Natural killer cell treated with Interleukin-12 subunit alpha and Interleukin-12 subunit beta and Interleukin-15 and Interleukin-18, amount 100 ng/mL, for 72 hours (primary cell): ENCODE measurements around the gene GMEB2. TPM values are rescaled to one million over a fixed set of nuclear protein-coding genes. Genes with fewer than 3 reads are reported as not detected.
"Not testable (repeated sequence)": the region's sequence is repeated elsewhere in the genome, so short reads cannot be mapped to it uniquely, and the experiment has no call there.

Experiments used
- ATAC-seq, 2 donors: fragments of 150-1000 bp; cut with Tn5 transposase in 1 of 2; sonication (Bioruptor Pico), chemical (Tn5 transposase) in 1 of 2; 2 replicates each; pipeline ENCODE4 v1.10.0; 2021
- DNase-seq: peaks from one replicate; pipeline ENCODE4 v3.0.0; 2022; ENCODE audit warnings: low spot score
- H3K27ac Mint-ChIP-seq, 2 donors: 1 replicate in 1 of 2; 2 replicates in 1 of 2; pipeline ENCODE4 v1.8.0; 2022; ENCODE audit warnings: mixed read lengths in 2 of 2, mild to moderate bottlenecking in 1 of 2, moderate library complexity in 1 of 2
- H3K27me3 Mint-ChIP-seq, 2 donors: 1 replicate in 1 of 2; 2 replicates in 1 of 2; pipeline ENCODE4 v1.8.0; 2022; ENCODE audit warnings: mixed read lengths in 2 of 2
- H3K36me3 Mint-ChIP-seq: one replicate; pipeline ENCODE4 v1.8.0; 2022; ENCODE audit warnings: mixed read lengths
- H3K4me1 Mint-ChIP-seq, 2 donors: 1 replicate in 1 of 2; 2 replicates in 1 of 2; pipeline ENCODE4 v1.8.0; 2022; ENCODE audit warnings: low read depth in 2 of 2, mixed read lengths in 2 of 2, mild to moderate bottlenecking in 1 of 2
- H3K4me3 Mint-ChIP-seq: one replicate; pipeline ENCODE4 v1.8.0; 2022; ENCODE audit warnings: mixed read lengths
- H3K9me3 Mint-ChIP-seq: 2 replicates; pipeline ENCODE4 v1.8.0; 2022; ENCODE audit warnings: mixed read lengths
- total RNA-seq, 2 donors: library from RNA; stranded (reverse); gene quantifications; one replicate each; pipeline ENCODE4 v1.2.3, GENCODE V29; 2022

The GMEB2 gene
- 10 to 100 TPM; 14.7 to 15.5 TPM for total RNA-seq

- DNase-seq (peak; percentile 74), ATAC-seq (peak; percentile 79 to 81)
- H3K9me3 Mint-ChIP-seq: no peaks in the 10 kb centered on the region
- peaks cover 14 to 23% of the 10 kb centered on the region in 2 donors for H3K4me1 Mint-ChIP-seq
- H3K36me3 Mint-ChIP-seq: peaks cover 6% of the 10 kb centered on the region
- no peaks in the 10 kb centered on the region for H3K27me3 Mint-ChIP-seq
- H3K27ac Mint-ChIP-seq: peak within 1 kb of the TSS; percentile 79 to 85
- peak within 1 kb of the TSS; percentile 91 for H3K4me3 Mint-ChIP-seq
Measured at GRCh38 chr20:63626424-63627128, at the start of gene GMEB2. Gene GMEB2 (minus strand): TSS chr20:63627101. CDS start chr20:63619397, 7,704 bp downstream.

- H3K4me1 Mint-ChIP-seq: no peaks in the 10 kb centered on the region
- no peaks in the 10 kb centered on the region for H3K27me3 Mint-ChIP-seq
- H3K4me3 Mint-ChIP-seq: no peak overlapping the region
- no peaks in the 10 kb centered on the region for H3K36me3 Mint-ChIP-seq
- H3K9me3 Mint-ChIP-seq: no peaks in the 10 kb centered on the region
- no peak for ATAC-seq
- DNase-seq: no peak
- no peak overlapping the region for H3K27ac Mint-ChIP-seq
Measured at GRCh38 chr20:63675681-63676368, 48.9 kb upstream of the GMEB2 start.

- Mint-ChIP-seq H3K27me3 (no peaks in the 10 kb centered on the region), H3K4me1 (no peaks in the 10 kb centered on the region), H3K4me3 (no peak overlapping the region), H3K9me3 (no peaks in the 10 kb centered on the region), H3K27ac (no peak overlapping the region), H3K36me3 (no peaks in the 10 kb centered on the region)
- ATAC-seq (peak in 1 of 2 donors; percentile 46), DNase-seq (no peak)
Measured at GRCh38 chr20:63673951-63674350, 47.0 kb upstream of the GMEB2 start.

- H3K4me3 Mint-ChIP-seq: no peak overlapping the region
- H3K27me3 Mint-ChIP-seq: no peaks in the 10 kb centered on the region
- no peak overlapping the region for H3K27ac Mint-ChIP-seq
- H3K4me1 Mint-ChIP-seq: no peaks in the 10 kb centered on the region
- H3K9me3 Mint-ChIP-seq: no peaks in the 10 kb centered on the region
- ATAC-seq (no peak), DNase-seq (no peak)
- H3K36me3 Mint-ChIP-seq: peaks cover 7% of the 10 kb centered on the region
Measured at GRCh38 chr20:63672666-63673065, 45.8 kb upstream of the GMEB2 start.

- H3K27me3 Mint-ChIP-seq, H3K27ac Mint-ChIP-seq, ATAC-seq, H3K4me1 Mint-ChIP-seq, DNase-seq, H3K4me3 Mint-ChIP-seq, H3K9me3 Mint-ChIP-seq, H3K36me3 Mint-ChIP-seq: not testable (repeated sequence)
Measured at GRCh38 chr20:63671695-63672094, 44.8 kb upstream of the GMEB2 start.

GRCh38 chr20:63668351-63668750 lies 41.5 kb upstream of the GMEB2 start:
- Mint-ChIP-seq H3K4me3 (no peak overlapping the region), H3K27ac (no peak overlapping the region), H3K9me3 (no peaks in the 10 kb centered on the region), H3K36me3 (peaks cover 7% of the 10 kb centered on the region), H3K4me1 (peaks cover 0 to 3% of the 10 kb centered on the region in 2 donors), H3K27me3 (no peaks in the 10 kb centered on the region)
- ATAC-seq (no peak), DNase-seq (no peak)

- Mint-ChIP-seq H3K27ac (no peak overlapping the region), H3K4me3 (no peak overlapping the region), H3K9me3 (no peaks in the 10 kb centered on the region), H3K27me3 (no peaks in the 10 kb centered on the region), H3K4me1 (peaks cover 0 to 3% of the 10 kb centered on the region in 2 donors), H3K36me3 (peaks cover 7% of the 10 kb centered on the region)
- ATAC-seq (peak; percentile 2 to 26), DNase-seq (no peak)
Measured at GRCh38 chr20:63667858-63668257, 41.0 kb upstream of the GMEB2 start.

GRCh38 chr20:63665708-63666107 lies 38.8 kb upstream of the GMEB2 start:
- H3K4me1 Mint-ChIP-seq: peaks cover 0 to 3% of the 10 kb centered on the region in 2 donors
- ATAC-seq: no peak
- no peak overlapping the region for H3K27ac Mint-ChIP-seq

GRCh38 chr20:63664861-63665594 lies 38.1 kb upstream of the GMEB2 start:
- DNase-seq: no peak
- Mint-ChIP-seq H3K9me3 (no peaks in the 10 kb centered on the region), H3K27ac (no peak overlapping the region), H3K4me1 (peaks cover 0 to 3% of the 10 kb centered on the region in 2 donors), H3K4me3 (no peak overlapping the region), H3K36me3 (peaks cover 7% of the 10 kb centered on the region), H3K27me3 (no peaks in the 10 kb centered on the region)
- peak; percentile 8 to 13 for ATAC-seq

More at GRCh38 chr20:63665708-63666107, 38.8 kb upstream of the GMEB2 start:
- Mint-ChIP-seq H3K4me3 (no peak overlapping the region), H3K36me3 (peaks cover 7% of the 10 kb centered on the region), H3K27me3 (no peaks in the 10 kb centered on the region), H3K9me3 (no peaks in the 10 kb centered on the region)
- DNase-seq: no peak

- peak in 1 of 2 donors; percentile 17 for ATAC-seq
Measured at GRCh38 chr20:63664143-63664851, 37.4 kb upstream of the GMEB2 start.

GRCh38 chr20:63663332-63664066 lies 36.6 kb upstream of the GMEB2 start:
- Mint-ChIP-seq H3K27ac (no peak overlapping the region), H3K9me3 (no peaks in the 10 kb centered on the region), H3K4me1 (peaks cover 12 to 14% of the 10 kb centered on the region in 2 donors), H3K36me3 (peaks cover 6% of the 10 kb centered on the region), H3K4me3 (no peak overlapping the region), H3K27me3 (no peaks in the 10 kb centered on the region)
- ATAC-seq: no peak
- DNase-seq: no peak

More at GRCh38 chr20:63664143-63664851, 37.4 kb upstream of the GMEB2 start:
- peaks cover 7 to 8% of the 10 kb centered on the region in 2 donors for H3K4me1 Mint-ChIP-seq
- peaks cover 7% of the 10 kb centered on the region for H3K36me3 Mint-ChIP-seq
- no peaks in the 10 kb centered on the region for H3K27me3 Mint-ChIP-seq
- H3K27ac Mint-ChIP-seq: no peak overlapping the region
- no peaks in the 10 kb centered on the region for H3K9me3 Mint-ChIP-seq
- no peak for DNase-seq
- H3K4me3 Mint-ChIP-seq: no peak overlapping the region

- no peaks in the 10 kb centered on the region for H3K27me3 Mint-ChIP-seq
- ATAC-seq (no peak), DNase-seq (no peak)
- H3K4me3 Mint-ChIP-seq: no peak overlapping the region
- H3K36me3 Mint-ChIP-seq: no peaks in the 10 kb centered on the region
- H3K4me1 Mint-ChIP-seq: peaks cover 15 to 19% of the 10 kb centered on the region in 2 donors
- H3K9me3 Mint-ChIP-seq: no peaks in the 10 kb centered on the region
- H3K27ac Mint-ChIP-seq: no peak overlapping the region
Measured at GRCh38 chr20:63662813-63663189, 35.9 kb upstream of the GMEB2 start.
